ENCODE results near the gene EXOC1L.
"Not testable (repeated sequence)": the region's sequence is repeated elsewhere in the genome, so short reads cannot be mapped to it uniquely, and the experiment has no call there.

Gene EXOC1L

DNA sequence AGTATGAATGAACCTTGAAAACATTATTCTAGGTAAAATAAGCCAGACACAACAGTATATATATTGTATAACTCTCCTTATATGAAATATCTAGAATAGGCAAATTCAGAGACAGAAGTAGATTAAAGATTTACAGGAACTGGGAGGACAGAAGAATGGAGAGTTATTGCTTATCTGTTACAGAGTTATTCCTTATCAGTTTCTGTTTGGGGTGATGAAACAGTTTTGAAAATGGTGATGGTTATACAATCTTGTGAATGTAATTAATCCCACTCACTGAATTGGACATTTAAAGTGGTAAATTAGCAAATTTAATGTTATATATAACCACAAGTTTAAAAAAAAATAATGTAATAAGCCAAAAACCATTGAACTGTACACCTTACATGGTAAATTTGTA lies 19.4 kb downstream of the EXOC1L start:
- no peak for DNase-seq

DNA sequence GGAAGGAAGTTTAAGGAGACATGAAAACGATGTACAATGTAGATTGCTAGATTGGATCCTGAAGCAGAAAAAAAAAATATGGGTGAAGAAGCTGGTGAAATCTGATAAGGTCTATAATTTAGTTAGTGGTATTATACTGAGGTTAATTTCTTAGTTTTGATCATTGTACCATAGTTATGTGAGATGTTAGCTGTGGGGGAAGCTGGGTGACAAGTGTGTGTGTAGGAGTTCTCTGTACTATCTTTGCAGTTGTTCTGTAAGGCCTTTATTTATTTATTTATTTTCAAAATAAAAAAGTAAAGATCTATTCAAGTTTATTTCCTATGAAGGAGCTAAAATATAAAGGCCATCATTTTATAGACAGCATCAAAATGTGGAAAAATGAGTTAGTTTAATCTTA lies 21.4 kb downstream of the EXOC1L start:
- DNase-seq = no peak

DNA sequence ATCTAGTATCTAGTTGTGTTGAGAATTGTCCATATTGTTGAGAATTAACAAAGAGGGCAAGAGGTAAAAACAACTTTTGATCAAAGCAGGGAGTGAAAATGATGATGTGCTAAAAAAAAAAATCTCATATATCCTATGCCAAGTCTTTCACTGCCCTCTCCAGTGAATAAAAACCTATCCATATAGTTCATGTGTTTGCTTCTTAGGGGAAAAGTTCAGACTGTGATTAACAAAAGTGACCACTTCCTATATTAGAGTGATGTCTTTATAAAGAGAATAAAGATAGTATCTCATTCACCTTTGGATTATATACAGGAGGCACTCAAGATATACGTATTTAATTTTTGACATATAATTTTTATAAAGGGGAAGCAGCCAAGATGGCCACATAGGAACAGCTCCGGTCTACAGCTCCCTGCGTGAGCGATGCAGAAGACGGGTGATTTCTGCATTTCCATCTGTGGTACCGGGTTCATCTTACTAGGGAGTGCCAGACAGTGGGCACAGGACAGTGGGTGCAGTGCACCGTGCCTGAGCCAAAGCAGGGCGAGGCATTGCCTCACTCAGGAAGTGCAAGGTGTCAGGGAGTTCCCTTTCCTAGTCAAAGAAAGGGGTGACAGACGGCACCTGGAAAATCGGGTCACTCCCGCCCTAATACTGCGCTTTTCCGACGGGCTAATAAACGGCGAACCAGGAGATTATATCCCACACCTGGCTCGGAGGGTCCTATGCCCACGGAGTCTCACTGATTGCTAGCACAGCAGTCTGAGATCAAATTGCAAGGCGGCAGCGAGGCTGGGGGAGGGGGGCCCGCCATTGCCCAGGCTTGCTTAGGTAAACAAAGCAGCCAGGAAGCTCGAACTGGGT lies 22.0 kb downstream of the EXOC1L start:
- DNase-seq = not testable (repeated sequence)

DNA sequence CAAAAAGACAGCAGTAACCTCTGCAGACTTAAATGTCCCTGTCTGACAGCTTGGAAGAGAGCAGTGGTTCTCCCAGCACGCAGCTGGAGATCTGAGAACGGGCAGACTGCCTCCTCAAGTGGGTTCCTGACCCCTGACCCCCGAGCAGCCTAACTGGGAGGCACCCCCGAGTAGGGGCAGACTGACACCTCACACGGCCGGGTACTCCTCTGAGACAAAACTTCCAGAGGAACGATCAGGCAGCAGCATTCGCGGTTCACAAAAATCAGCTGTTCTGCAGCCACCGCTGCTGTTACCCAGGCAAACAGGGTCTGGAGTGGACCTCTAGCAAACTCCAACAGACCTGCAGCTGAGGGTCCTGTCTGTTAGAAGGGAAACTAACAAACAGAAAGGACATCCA lies 22.7 kb downstream of the EXOC1L start:
- not testable (repeated sequence) for DNase-seq

DNA sequence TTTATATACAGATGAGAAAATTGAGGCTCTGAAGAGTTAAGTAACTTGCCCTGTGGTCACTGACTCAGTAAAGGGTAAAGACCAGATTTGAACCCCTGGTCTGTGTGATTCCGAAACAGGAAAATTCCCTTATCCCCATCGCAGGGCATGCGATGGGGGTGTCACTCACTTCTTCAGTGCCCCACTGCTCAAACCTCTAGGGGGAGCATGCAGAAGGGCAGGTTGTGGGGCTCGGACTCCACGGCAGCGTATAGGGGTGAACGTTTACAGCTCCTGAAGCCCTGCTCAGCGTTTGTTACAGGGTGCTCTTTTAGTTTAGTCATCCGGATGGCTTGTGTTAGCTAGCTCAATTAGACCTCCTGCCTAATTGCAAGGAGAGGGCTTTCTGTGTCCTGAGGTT lies 30.1 kb downstream of the EXOC1L start:
- no peak for DNase-seq

DNA sequence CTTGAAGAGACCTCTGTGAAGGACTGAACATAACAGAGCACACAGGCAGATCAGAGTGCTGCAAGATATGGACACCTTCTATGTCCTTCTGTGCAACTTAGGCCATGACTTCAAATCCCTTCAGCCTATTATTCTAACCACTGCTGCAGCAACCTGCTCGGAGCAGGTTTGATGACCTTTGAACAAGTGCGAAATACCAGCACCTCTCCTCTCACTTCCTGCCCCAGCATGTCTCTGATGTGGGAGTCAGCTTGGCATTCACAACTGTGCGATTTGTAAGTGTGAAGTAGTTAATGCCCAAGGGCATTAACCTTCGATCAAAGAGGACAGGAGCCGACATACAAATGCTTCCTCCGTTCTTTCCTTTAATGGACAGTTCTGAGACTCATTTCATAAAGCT lies 32.3 kb downstream of the EXOC1L start:
- no peak for DNase-seq

DNA sequence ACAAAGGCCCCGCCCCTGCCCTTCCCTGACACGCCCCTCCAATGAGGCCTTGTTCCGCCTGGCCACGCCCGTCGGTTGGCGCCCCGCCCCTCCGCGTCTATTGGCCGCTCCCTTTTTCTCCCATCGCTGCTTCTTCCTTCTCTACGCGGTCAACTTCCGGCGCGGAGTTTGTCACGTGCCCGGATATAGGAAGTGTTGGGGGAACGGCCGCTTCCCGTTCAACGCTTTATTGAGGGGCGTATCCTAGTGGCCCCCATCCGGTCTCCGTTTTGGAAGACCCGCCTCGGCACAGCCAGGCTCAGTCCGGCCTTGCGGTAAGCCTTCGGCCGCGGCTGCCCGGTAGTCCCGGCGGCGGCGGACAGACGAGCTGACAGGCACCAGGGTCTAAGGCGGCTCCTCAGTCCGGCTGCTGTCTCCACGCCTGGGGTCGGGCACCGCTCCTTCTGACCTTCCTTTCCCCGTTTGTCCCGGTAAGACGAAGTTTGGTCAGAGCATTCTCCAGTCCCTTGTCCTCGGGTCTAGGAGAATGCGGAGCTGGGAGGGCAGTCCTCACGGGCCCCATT lies 34.0 kb downstream of the EXOC1L start, which contains the start of gene EXOC1:
Gene EXOC1 (plus strand): TSS at position 165 of the 563 bp plus-strand sequence. CDS start 4,676 bp downstream, outside the sequence.
- DNase-seq = peak; percentile 98

DNA sequence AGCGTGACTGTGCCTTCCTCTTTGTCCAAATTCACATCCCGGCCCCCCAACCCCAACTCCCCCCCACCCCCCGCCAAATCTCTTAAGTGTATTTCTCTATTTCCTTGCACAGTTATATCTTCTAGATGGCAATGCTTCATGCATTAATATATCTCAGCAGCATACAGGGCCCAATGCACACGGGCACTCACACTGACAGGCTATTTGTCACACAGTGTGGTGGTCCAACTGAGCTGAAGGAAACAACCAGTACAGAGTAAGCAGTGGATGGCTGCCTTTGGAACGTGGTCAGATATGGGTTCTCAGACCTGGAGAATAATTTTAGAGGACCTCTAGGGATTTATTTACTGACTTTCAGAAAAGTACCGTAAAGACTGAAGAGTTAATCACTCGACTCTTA lies 34.5 kb downstream of the EXOC1L start:
- DNase-seq = peak; percentile 15

DNA sequence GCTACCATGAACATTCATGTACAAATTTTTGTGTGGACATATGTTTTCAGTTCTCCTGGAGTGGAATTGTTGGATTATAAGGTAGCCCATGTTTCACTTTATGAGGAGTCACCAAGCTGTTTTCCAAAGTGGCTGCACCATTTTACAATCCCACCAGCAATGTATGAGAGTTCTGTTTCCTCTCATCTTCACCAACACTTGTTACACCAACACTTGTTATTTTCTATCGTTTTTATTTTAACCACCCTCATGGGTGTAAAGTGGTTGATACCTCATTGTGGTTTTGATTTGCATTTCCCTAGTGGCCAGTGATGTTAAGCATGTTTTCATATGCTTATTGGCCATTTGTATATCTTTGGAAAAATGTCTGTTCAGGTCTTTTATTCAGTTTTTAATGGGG lies 38.0 kb downstream of the EXOC1L start:
- DNase-seq = no peak

DNA sequence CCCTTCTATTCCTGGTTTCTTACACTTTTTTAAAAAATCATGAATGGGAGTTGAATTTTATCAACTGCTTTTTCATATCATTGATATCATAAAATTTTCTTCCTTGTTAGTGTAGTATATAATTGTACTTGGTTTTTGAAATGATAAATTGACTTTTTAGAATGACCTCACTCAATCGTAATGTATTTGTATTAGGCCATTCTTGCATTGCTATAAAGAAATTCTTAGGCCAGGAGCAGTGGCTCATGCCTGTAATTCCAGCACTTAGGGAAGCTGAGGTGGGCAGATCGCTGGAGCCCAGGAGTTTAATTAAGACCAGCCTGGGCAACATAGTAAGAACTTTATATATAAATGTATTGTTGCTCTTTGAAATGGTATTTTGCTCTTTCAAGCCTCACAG lies 40.1 kb downstream of the EXOC1L start:
- DNase-seq = no peak

DNA sequence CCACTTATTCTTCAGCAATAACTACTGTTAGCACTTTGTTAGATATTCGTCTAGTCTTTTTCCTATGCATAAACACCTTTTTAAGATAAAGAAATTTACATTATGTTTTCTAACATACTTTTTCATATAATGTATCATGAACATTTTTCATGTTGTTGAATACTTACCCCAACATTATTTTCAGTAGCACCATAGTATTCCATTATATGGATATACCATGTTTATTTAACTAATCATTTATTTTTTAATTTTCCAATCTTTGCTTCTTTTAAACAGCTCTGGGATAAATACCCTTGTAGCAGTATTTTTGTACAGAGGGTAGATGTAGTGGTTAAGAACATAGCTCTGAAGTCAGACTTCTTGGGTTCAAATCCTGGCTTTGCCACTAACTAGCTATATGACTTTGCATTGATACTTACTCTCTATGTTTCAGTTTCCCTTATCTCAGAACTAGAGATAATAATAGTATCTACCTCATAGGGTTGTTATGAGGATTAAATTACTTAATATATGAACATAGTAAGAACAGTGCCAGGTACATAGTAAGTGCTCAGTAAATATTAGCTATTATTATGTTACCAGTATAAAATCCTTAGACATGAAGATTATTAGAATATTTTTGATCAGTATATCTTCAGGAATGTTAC lies 45.1 kb downstream of the EXOC1L start:
- DNase-seq = no peak

DNA sequence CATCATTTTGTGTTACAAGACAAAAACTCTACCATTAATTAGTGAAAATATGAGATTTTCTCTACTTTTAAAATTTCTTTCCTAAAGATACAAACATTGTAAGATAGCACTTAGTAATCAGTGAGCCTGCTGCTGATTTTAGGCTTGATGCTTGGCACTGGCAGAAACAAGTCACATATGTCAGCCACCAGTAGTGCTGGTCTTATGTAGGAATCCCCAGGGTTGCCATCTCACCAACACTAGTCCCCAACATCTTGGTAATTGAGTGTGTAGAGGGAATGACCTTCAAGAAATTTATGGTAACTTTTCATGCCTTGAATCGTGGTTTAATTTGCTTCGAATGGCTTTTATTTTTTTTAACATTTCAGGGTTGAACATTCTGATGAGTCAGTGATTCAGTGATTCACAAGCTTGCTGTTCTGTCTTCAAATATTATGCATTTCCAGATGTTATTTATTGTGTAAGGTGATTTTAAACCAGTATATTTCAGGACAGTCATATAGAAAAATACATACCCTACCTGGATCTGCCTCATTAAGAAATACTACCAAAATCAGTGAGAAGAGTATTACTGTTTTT lies 45.7 kb downstream of the EXOC1L start:
- no peak for DNase-seq

DNA sequence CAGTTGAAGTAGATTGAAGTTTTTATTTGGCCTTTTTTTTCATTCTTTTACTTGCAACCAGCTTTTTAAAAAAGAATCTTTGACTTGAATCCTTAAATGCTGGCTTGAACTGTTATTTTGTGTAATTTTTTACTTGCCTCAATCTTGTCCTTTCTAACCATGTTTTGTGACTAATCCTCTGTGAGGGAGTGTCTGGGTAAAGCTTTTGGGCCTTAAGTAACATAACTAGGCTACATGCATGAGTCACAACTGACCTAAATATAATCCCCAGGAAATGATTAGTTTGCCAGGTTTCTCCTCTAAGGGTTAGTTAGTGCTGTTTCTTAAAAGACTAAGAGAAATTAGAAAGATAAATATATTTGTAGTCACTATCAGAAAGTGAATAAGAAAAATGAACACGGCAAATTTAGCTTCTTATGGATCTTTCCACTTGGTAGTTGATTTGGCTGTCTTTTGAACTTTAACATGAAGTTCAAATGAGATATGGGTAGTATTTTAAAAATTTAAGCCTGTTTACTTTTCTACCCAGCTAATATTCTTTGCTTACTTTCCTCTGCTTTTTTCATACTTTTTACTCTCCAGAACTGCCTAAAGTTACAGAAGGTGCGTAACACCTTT lies 46.8 kb downstream of the EXOC1L start:
- peak; percentile 38 for DNase-seq

DNA sequence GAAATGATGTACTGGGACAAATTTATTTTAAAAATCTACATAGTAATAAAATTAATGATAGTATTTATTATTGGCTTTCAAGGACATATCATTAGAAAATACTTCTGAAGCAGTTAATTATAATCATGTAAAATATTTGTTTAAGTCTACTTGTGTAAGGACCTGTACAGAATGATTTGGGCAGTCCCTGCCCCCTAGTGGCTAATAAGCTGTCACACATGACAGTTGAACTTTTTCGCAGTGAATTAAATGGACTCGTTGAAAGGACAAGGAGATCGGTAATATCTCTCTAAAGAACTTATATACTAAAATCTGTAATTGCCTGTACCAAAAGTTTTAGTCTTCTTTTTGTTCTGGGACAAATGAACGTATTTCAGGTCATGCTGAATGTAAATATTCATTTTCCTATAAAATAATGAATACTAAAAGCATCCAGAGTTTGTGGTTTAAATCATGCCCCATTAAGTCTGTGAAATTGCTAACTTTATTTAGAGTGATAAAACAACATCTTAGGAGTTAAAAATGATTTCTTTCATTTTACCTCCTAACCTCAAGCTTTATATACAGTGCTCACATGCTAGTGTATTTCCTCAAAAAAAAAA lies 47.5 kb downstream of the EXOC1L start:
- peak; percentile 80 for DNase-seq

DNA sequence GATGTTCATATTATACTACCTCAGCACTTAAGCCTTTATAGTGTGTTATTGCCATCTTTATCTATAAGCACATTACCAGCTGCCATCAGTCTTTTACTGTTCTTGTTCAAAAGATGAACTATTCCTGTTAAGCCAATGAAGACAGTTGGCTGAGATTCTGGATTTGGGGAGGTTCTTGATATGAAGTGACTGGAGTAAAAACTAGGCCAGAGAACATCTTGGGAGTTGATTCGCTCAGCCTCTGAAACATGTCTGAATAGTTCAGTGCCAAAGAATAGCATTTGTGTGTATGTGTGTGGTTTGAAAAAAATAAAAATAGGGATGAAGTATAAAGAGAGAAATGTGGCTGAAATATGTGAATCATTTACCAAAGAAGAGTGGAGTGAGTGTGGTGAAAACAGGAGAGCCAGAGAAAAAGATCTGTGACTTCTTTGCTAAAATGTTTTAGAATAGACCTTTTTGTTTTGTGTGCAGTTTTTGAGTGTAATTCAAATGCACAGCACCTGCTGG lies 49.0 kb downstream of the EXOC1L start:
- DNase-seq = no peak

DNA sequence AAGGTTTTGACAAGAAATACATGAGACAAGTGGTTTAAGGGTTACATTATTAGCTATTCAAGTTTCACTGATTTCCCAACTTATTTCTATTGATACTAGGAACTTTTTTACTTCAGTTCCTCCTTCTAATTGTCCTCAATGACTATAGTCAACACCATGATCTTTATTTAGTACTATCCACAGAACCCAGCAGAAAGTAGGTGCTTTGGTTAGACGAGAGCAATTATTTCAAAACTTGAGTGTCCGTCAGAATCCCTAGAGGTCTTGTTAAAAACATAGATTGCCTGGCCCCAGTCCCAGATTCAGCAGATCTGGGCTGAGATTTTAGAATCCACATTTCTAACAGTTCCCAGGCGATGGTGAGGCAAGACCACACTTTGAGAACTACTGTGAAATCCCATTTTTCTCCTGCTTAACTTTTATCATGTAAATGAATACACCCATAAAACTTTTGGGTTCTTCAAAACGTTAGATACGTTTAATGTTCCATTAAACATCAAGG lies 51.8 kb downstream of the EXOC1L start:
- no peak for DNase-seq

DNA sequence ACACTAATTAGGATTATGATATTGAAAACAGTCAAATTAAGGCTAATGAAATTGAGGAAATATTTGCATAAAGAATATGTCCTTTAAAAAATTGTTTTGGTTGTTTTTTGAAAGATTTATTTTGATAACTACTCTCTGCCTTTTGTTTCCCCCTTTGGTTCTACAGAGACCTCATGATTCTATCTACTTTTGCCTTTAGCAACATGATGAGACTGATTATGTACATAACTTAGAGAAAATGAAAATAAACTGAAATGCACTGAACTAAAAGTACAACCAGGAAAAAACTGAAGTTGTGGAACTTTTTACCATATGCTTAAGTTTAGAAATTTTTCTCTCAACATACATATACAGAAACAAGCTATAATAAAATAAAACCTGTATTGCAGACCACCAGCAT lies 55.2 kb downstream of the EXOC1L start:
- DNase-seq = no peak

DNA sequence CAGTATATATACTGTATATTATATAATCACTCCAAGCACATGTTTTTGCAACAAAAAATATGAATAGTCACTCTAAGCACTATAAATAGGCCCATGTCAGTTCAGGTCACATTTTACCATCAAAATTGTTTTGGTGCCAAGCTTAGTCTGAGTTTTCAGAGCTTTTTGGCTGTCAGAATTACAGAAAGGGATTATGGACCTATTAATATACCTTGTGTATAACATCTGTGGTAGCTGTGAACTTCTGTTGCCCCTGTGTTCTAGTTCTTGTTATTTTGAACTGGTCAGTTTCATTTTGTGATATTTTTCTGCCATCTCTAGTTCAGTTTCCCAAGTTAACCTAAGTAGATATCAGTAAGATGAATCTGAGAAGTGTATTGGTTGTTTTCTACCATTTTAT lies 56.8 kb downstream of the EXOC1L start:
- no peak for DNase-seq

DNA sequence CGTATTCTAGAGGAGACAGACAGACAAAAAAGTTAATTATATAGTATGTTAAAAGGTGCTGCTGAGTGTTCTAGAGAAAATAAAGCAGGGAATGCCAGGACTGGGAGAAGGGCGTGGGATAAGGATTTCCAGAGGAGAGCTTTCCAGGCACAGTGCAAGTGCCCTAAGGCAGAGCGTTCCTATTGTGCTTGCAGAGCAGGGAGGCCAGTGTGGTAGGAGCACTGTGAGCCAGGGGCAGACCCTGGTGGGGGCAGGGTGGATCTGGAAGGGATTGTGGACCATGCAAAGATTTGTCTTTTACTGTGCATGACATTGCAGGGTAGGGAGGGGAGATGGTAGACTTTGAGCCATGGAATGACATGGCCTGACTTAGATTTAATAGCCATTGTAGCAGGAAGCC lies 59.6 kb downstream of the EXOC1L start:
- no peak for DNase-seq

DNA sequence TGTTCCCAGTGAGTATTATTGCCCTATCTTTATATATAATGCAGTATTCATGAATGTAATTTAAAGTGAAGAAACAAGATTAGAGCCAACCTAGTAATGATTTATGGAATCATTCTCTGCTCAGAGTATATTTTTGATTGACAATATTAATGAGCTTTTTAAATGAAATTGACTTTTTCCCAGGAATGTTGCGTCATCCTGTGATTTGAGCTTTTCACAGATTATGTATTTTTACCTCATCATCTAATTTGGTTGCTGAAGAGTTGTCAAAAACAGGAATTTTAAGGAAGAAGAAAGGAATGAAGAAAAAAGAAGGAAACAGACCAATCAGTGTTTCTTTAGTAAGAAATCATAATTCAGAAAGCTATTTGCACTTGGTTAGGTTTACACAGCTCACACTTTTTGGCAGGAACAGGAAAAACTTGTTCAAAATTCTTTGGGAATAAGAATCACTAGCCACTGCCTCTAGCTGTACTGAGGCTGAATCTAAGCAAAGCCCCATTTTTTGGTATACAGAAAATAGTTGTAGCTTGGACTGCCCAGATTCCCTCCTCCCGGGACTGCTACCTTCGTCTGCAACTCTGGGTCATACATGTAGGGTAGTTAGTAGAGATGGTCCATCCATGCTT lies 61.2 kb downstream of the EXOC1L start:
- no peak for DNase-seq

DNA sequence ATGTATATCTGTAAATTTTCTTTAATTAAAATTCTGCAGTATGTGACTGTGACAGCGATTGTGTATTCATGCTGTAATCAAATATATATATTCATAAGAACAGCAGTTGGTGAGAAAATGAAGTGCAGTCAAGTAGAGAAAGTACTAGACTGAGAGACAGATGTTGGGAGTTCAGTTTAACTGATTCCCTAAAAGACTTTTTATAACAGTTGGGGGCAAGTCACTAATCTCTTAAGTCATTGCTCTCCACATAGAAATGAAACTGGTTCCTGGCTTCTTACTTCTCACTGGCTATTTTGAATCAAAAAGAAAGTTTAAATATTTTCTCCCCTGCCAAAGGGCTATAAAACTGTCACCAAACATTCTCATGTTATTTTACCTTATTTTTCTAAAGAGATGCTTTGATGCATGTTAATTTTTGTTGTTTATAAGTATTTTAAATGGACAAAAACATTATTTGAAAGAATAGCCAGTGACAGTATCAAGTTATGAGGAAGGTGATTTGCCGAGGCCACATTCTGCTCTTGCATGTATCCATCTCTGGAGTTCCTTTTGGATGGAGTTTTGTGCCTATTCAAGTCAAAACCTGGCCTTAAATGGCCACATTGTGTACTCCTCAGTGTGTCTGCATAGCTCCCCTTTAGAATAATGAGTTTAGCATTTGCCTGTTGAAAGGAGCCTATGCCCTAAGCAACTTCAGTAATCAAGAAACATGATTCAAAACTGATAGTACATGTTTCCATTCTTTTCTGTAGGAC lies 64.7 kb downstream of the EXOC1L start:
- no peak for DNase-seq

Measured in hematopoietic multipotent progenitor cell treated with erythropoietin and hydrocortisone succinate and interleukin-3 and kit ligand, for 8 days (in vitro differentiated cells).